Body of pancreas (tissue), 4 donors: ENCODE results near the gene IGF1R.

Experiments
- CTCF ChIP-seq, 7 experiments: fragments of 450-650 bp in 4 of 7; fragments of 200-600 bp in 3 of 7; sonication (generic) in 3 of 7; IDR thresholded peaks; one replicate each; pipeline ENCODE4 v1.5.1; 2016 to 2019; ENCODE audit warnings: antibody characterized with exemption in 7 of 7
- POLR2A ChIP-seq, 3 donors: fragments of 450-650 bp; IDR thresholded peaks; one replicate each; pipeline ENCODE4 v1.6.1; 2016; ENCODE audit warnings: antibody characterized with exemption in 3 of 3, mild to moderate bottlenecking in 2 of 3

- TF ChIP-seq POLR2A (IDR thresholded peaks at IDR 0.05) (no peak), CTCF (IDR thresholded peaks at IDR 0.05) (no peak)
Measured at GRCh38 chr15:98966091-98966787, 317.9 kb downstream of the IGF1R start.
